Measurements from ENCODE around the gene SLC24A3. TPM values are rescaled to one million over a fixed set of nuclear protein-coding genes. Genes with fewer than 3 reads are reported as not detected.

Gene SLC24A3
- total RNA-seq, 1 donor from 2014 or later: 0.21 TPM

GRCh38 chr20:19415786-19416185 is 203.3 kb downstream of the SLC24A3 start:
- Histone ChIP-seq H3K27me3 (no peaks in the 10 kb centered on the region), H2AFZ (replicated peaks) (no peak overlapping the region), H3K27ac (no peak overlapping the region), H4K20me1 (ENCODE audit: low read depth) (no peaks in the 10 kb centered on the region), H3K4me1 (no peaks in the 10 kb centered on the region), H3K9ac (no peak overlapping the region), H3K36me3 (no peaks in the 10 kb centered on the region), H3K9me3 (ENCODE audit: low read depth) (no peaks in the 10 kb centered on the region), H3K4me3 (no peak overlapping the region), H3F3A (ENCODE audit: low read depth) (no peaks in the 10 kb centered on the region), H3K4me2 (no peak overlapping the region), H3K79me2 (ENCODE audit: low read depth) (no peaks in the 10 kb centered on the region)
- no peak overlapping the region for H3K4me3 Mint-ChIP-seq
- no peak overlapping the region for H3K27ac Mint-ChIP-seq
- no peaks in the 10 kb centered on the region for H3K9me3 Mint-ChIP-seq
- H3K27me3 Mint-ChIP-seq (ENCODE audit: insufficient read depth, low read depth): no peaks in the 10 kb centered on the region
- no peak for TF ChIP-seq EZH2phosphoT487 (IDR thresholded peaks at IDR 0.05)
- no peak for TF ChIP-seq CTCF (IDR thresholded peaks at IDR 0.05)
- TF ChIP-seq EZH2 (IDR thresholded peaks at IDR 0.05): no peak
- no peak for DNase-seq (ENCODE audit: low spot score)
- no peaks in the 10 kb centered on the region for H3K4me1 Mint-ChIP-seq
- H3K36me3 Mint-ChIP-seq: no peaks in the 10 kb centered on the region

- no peaks in the 10 kb centered on the region for H3K9me3 Mint-ChIP-seq
- peaks cover 3% of the 10 kb centered on the region for H3K27me3 Mint-ChIP-seq (ENCODE audit: insufficient read depth, low read depth)
- H3K9me3 ChIP-seq (ENCODE audit: low read depth): no peaks in the 10 kb centered on the region
- H3K36me3 ChIP-seq: no peaks in the 10 kb centered on the region
- no peak for TF ChIP-seq CTCF (IDR thresholded peaks at IDR 0.05)
- TF ChIP-seq EZH2 (IDR thresholded peaks at IDR 0.05): no peak
- TF ChIP-seq EZH2phosphoT487 (IDR thresholded peaks at IDR 0.05): no peak
- no peak overlapping the region for H3K27ac Mint-ChIP-seq
- H3F3A ChIP-seq (ENCODE audit: low read depth): no peaks in the 10 kb centered on the region
- no peaks in the 10 kb centered on the region for H3K4me1 Mint-ChIP-seq
- no peaks in the 10 kb centered on the region for H4K20me1 ChIP-seq (ENCODE audit: low read depth)
- no peaks in the 10 kb centered on the region for H3K36me3 Mint-ChIP-seq
- H3K27ac ChIP-seq: no peak overlapping the region
- no peak for DNase-seq (ENCODE audit: low spot score)
- no peak overlapping the region for H3K4me3 ChIP-seq
- no peak overlapping the region for H2AFZ ChIP-seq (replicated peaks)
- no peaks in the 10 kb centered on the region for H3K79me2 ChIP-seq (ENCODE audit: low read depth)
- H3K9ac ChIP-seq: no peak overlapping the region
- no peaks in the 10 kb centered on the region for H3K27me3 ChIP-seq
- H3K4me3 Mint-ChIP-seq: no peak overlapping the region
- no peaks in the 10 kb centered on the region for H3K4me1 ChIP-seq
- no peak overlapping the region for H3K4me2 ChIP-seq
Observed at GRCh38 chr20:19416627-19417026, 204.2 kb downstream of the SLC24A3 start.

- H3K4me1 ChIP-seq: peaks cover 17% of the 10 kb centered on the region
- no peaks in the 10 kb centered on the region for H3K36me3 ChIP-seq
- no peak for TF ChIP-seq CTCF (IDR thresholded peaks at IDR 0.05)
- TF ChIP-seq EZH2phosphoT487 (IDR thresholded peaks at IDR 0.05): no peak
- TF ChIP-seq EZH2 (IDR thresholded peaks at IDR 0.05): no peak
- no peak overlapping the region for H3K9ac ChIP-seq
- peaks cover 18% of the 10 kb centered on the region for H3F3A ChIP-seq (ENCODE audit: low read depth)
- H3K27ac ChIP-seq: no peak overlapping the region
- Mint-ChIP-seq H3K4me1 (peaks cover 14% of the 10 kb centered on the region), H3K36me3 (no peaks in the 10 kb centered on the region), H3K27ac (no peak overlapping the region), H3K27me3 (ENCODE audit: insufficient read depth, low read depth) (peaks cover 3% of the 10 kb centered on the region), H3K4me3 (no peak overlapping the region), H3K9me3 (peaks cover 2% of the 10 kb centered on the region)
- no peaks in the 10 kb centered on the region for H3K79me2 ChIP-seq (ENCODE audit: low read depth)
- no peak for DNase-seq (ENCODE audit: low spot score)
- no peak overlapping the region for H2AFZ ChIP-seq (replicated peaks)
- no peaks in the 10 kb centered on the region for H3K9me3 ChIP-seq (ENCODE audit: low read depth)
- no peaks in the 10 kb centered on the region for H3K27me3 ChIP-seq
- no peak overlapping the region for H3K4me3 ChIP-seq
- no peak overlapping the region for H3K4me2 ChIP-seq
- H4K20me1 ChIP-seq (ENCODE audit: low read depth): no peaks in the 10 kb centered on the region
Observed at GRCh38 chr20:19419396-19419795, 207.0 kb downstream of the SLC24A3 start.
